ENCODE results near the gene GYG2.

Gene GYG2

DNA sequence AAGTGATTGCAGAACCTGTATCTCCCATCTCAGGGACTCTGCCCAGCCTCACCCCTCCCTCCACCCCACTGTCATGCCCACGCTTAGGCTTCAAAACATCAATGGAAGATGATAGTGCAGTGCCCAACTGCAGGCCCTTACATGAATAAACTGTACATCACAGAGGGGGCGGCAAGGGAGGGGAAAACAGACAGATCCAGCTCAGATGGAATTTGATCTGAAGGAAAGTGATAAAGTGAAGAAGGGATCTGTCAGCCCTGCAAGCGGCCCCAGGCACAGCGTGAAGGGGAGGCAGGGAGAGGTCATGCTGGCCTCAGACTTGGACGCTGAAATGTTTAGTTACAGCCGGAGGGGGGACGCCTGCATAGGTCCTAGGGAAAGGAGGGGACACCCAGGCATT is 38.5 kb downstream of the GYG2 start:
- TF ChIP-seq, protein P1, sequence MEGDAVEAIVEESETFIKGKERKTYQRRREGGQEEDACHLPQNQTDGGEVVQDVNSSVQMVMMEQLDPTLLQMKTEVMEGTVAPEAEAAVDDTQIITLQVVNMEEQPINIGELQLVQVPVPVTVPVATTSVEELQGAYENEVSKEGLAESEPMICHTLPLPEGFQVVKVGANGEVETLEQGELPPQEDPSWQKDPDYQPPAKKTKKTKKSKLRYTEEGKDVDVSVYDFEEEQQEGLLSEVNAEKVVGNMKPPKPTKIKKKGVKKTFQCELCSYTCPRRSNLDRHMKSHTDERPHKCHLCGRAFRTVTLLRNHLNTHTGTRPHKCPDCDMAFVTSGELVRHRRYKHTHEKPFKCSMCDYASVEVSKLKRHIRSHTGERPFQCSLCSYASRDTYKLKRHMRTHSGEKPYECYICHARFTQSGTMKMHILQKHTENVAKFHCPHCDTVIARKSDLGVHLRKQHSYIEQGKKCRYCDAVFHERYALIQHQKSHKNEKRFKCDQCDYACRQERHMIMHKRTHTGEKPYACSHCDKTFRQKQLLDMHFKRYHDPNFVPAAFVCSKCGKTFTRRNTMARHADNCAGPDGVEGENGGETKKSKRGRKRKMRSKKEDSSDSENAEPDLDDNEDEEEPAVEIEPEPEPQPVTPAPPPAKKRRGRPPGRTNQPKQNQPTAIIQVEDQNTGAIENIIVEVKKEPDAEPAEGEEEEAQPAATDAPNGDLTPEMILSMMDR (conservative IDR thresholded peaks at IDR 0.05), result no peak
- H3K27ac ChIP-seq, result no peak overlapping the region

DNA sequence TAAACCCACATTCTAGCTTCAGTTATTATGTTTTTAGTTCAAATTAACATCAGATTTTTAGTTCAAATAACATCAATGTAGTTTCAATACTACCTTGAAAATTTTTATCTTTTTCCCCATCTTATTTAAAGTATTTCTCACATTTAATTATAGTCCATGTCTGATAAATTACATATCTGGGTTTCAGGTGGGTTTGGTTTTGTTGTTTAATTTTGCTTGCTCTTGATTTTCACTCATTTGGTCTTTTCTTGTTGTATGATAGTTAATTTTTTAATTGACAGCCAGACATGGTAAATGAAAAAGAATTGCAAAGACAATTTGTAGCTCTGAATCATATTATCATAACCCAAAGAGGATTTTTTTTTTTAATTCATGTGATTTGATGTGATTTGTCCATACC is 41.9 kb downstream of the GYG2 start:
- no peak overlapping the region for H3K27ac ChIP-seq
- TF ChIP-seq, protein P1 (conservative IDR thresholded peaks at IDR 0.05), result no peak

DNA sequence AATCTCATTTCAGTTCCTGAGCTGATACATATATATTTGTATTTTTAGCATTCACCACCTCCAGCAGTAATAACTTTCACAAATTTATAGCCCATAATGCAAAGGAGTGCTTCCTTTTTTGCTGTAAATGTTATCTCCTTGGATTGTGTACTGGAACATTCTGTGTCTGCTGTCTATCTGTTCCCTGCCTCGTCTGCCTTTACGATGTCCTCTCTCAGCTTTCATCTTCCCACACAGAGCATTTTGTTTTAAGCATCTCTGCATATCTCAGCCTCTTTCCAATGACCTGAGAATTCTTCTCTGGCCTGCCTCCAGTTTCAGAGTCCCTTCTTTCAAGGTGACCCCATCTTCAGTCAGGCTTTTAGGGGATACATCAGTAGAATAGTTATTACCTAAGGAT is 43.1 kb downstream of the GYG2 start:
- TF ChIP-seq, protein P1 (conservative IDR thresholded peaks at IDR 0.05), result no peak
- H3K27ac ChIP-seq, result no peak overlapping the region

DNA sequence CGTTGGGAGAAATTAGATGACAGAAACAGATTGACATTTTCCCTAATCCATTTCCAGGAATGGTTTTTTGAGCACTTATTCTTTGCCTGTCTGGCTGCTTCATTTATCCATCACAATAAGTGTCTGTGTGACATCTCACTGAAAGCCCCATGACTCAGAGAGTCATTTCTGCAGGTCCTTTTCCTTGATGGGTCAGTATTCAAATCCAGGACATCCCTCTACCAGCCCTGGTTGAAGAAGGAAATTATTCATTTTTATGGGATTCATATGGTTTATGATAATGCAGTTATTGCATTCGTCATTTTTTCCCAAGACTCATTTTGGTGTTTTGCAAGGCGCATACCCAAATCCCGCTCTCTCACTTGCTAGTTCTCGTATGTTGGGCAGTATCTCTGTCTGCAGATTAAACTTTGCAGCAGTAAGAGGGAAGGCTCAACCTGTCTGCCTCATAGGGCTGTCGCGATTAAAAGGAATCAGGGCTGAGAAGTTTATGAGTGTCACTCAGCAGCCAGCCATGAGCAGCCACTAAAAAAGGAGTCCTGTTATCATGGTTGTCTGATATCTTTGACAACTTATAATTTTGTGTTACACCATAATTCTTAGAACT is 44.0 kb downstream of the GYG2 start:
- TF ChIP-seq, protein P1 (conservative IDR thresholded peaks at IDR 0.05), result no peak
- H3K27ac ChIP-seq, result no peak overlapping the region

DNA sequence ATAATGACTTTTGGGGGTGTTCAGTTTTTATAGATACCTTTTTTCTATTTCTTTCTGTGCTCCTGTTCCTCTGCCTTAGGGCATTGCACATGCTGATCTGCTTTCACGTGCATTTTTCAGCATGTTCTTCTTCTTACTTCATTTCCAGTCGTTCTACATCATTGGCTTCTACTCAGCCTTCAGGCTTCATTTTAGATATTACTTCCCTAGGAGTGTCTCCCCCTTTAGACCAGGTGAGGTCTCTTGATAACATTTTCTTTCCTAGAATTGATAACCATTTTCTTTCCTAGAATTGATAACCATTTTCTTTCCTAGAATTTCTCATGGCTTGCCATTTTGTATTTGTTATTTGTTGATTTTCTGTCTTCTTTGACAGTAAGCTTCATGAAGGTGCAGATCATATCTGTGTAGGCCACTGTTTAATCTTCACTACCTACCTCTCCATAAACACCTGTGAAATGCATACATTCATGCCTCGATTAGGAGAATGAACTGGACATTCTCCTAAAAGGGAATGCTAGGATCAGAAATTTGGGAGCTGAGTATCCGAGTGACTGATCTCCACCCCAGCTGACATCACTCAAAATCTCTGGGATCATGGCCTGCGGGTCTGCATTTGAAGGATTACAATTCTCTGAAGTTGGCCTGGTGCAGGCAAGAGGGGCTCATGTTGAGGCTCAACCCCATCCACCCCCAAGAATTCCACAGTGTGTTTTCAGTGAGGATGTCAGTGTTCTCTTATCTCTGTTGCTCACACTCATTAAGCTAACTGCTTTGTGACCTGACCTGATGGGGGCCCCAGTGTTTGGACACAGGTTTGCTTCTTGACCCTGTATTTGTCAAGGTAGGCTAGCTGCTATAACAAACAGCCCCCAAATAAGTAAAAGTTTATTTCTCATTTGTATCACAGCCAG is 45.7 kb downstream of the GYG2 start:
- no peak overlapping the region for H3K27ac ChIP-seq
- TF ChIP-seq, protein P1 (conservative IDR thresholded peaks at IDR 0.05), result no peak

DNA sequence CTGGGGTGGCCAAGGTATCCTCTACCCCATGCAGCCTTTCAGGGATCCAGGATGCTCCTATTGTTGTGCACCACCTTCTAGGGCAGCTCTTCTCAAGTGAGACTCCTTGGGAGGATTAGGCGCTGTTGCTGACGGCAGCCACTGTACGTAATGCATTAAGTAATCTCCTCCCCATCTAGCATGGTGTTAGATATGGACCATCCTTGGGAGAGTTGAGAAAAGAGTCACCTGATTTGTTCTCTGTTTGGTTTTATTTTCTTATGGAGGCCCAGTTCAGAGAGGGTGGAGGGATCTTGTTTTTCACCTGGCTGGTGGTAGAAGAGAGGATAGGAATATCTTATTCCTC is 46.4 kb downstream of the GYG2 start:
- no peak overlapping the region for H3K27ac ChIP-seq
- TF ChIP-seq, protein P1 (conservative IDR thresholded peaks at IDR 0.05), result no peak

DNA sequence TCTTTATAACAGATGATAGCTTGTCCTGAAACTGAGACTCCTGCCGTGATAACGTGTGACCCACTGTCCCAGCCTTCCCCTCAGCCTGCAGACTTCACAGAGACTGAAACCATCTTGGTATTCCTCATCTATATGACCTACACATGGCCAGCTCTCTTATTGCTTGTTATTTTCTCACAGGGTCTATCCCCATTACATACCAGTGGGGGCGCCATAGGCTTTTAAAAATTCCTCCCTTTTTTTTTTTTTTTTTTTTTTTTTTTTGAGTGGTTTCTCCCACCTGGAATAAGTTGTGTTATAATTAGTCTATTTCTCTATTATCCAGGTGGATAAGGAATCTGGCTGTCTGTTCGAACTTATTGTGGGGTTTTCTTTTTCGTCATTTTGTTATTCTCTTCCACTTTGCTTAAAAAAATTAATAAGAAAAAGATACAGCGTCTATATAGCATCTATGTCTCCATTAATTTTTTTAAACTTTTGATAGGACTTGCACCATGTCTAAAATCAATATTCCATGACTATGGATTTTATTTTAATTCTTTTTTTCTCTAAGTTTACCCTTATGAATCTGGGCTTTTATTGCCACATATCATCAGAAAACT is 47.2 kb downstream of the GYG2 start:
- TF ChIP-seq, protein P1 (conservative IDR thresholded peaks at IDR 0.05), result peak; percentile 65
- no peak overlapping the region for H3K27ac ChIP-seq
